Inflammatory macrophage treated with lipopolysaccharide for 1 hour (primary cell): Measurements from ENCODE around the gene INCA1.

ENCODE experiments used
- DNase-seq, 2 donors: peaks; one replicate each; pipeline ENCODE4 v3.0.0-alpha.2; 2020 to 2022

Gene INCA1

DNA sequence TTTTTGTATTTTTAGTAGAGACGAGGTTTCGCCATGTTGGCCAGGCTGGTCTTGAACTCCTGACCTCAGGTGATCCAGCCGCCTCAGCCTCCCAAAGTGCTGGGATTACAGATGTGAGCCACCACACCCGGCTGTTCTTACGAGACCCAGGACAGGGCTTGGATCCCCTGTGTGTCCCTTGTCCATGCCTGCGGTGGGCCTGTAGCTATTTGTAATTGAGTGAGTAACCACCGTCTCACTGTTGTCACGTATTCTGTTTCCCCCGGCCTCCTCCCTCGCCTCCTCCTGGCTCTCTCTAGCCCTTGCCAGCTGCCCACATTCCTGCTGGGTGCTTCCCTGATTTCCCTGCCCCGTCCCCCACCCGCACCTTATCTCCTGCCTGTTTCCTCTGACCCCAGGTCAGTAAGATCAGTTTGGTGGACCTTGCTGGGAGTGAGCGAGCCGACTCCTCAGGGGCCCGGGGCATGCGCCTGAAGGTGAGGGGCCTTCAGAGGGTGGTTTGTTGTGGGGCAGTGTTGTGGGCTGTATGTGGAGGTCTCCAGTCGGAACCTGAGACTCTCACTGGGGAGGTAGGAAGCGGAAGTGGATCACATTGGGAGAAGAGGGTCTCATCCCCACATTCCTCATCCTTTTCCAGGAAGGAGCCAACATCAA is 6.0 kb upstream of the INCA1 start:
- DNase-seq, result no peak

DNA sequence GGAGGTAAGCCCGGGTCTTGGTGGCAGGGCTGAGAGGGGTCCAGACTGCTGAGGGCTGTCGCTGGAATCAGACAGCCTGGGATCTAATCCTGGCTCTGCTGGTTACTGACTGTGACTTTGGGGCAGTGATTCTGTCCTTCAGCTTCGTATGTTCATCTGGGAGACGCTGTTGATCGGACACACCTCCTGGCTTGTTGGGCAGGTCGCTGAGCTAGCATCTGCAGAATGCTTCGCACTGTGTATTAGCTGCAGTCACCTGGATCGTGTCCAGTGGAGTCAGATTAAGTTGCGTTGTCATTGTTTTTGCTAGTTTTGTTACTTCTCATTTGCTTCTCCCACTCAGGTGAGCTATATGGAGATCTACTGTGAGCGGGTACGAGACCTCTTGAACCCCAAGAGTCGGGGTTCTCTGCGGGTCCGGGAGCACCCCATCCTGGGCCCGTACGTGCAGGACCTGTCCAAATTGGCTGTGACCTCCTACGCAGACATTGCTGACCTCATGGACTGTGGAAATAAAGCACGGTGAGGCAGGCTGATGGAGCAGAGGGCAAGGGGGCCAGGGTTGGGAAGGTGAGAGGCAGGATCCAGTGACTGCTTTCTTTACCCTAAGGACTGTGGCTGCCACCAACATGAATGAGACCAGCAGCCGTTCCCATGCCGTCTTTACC is 4.9 kb upstream of the INCA1 start:
- no peak for DNase-seq

DNA sequence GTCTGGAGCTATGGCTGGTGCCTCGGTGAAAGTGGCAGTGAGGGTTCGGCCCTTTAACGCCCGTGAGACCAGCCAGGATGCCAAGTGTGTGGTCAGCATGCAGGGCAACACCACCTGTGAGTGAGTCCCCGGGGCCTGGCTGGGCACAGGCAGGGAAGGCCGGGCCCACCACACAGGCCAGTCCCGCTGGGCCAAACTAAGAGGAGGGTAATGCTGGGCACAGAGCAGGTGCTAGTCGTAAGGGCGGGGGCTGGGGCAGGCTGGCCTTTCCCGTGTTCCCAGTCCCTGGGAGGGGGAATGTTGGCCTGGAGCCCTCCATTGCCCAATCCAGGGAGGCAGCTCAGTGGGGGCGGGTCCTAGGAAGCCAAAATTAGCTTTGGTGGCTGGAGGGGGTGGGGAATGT is 2.9 kb upstream of the INCA1 start:
- DNase-seq, result no peak

DNA sequence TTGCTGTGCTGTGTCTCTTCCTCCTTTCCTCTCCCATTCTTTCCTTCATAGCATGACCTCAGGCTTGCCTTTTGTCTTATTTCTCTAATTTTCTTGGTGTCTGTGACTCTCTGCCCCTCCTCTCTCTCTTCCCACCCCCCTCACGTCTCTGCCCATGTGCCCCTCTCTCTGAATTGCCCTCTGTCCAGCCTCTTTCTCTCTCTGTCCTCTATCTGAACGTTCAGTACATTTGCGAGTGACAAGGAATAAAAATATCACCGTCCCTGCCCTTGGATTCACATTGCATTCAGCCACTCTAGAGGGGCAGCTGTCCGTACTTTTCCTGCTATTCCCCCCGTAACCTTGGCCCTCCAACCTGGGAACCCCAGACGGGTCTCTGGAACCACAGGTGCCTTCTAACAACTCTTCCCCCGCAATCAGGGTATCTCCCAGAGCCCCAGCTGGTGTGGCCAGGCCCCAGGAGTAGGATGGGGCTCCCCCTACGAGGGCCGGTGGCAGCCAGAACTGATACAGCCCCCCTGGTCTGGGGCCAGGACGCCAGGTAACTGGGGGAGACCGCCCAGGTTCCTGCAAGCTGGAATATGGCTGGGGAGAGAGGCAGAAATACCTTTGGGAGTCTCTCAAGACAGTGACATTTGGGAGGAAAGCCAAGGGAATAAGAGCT is 2.2 kb upstream of the INCA1 start:
- no peak for DNase-seq

DNA sequence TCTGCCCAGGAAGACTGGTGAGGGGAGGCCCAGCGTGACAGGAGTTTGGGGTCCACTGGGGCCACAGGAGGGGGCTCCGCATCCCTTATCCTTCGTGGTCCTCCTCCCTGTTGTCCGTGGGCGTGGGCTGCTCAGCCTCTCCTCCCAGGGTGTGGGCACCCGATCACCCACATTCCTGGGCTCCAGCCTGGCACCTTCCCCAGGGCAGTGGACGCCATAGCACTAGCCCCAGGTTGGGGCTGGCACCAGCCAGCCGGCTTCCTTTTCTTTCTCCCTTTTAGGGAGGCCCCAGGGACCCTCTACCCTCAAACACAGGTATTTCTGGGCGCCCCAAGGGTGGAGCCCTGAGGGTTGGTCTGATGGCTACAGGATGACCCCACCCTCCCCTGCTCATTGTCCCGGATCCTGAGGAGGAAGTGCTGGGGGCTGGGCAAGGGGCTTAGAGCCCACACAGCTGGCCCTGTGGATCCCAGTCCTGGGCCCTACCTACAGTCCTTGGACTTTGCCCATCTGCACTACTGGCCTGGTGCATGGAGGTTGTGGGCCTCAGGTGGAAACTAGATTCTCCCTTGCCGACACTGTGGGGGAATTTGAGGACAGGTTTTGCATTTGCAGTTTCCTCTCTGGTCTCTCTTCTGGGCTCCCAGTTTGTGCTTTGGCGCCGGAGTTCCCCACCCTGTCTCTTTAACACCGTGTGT is 1.6 kb upstream of the INCA1 start:
- DNase-seq, result no peak

DNA sequence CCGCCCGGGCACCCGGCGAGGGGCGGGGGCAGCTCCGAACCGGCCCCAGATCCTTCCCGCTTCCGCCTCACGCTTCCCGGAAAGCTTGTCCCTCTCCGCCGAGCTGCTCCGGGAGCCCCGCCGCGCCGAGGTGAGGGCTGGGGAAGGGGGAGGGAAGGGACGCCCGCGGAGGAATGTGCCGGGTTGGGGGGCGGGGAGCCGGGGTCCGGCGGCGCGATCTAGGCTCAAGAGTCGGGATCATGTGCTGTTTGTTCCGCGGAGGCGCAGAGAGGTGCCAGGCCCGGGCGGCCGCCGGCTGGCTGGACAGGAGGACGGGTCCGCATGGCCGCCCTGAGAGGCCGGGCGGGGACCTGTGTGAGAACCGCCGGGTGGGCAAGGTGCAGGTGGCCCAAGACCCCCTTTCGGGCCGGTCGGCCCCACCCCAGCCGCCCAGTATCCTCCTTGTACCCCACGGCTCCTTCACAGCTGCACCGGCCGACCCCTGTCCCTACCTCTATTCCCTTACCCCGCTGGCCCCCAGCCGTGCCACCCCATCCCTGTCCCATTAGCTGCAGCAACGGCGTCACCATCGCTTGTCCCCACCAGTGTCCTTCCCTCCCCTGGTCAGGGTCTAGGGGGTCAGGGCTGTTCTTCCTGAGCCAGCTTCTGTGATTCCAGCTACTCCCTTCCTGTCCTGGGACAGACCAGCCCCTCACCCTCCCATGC is 857 bp upstream of the INCA1 start:
- no peak for DNase-seq

DNA sequence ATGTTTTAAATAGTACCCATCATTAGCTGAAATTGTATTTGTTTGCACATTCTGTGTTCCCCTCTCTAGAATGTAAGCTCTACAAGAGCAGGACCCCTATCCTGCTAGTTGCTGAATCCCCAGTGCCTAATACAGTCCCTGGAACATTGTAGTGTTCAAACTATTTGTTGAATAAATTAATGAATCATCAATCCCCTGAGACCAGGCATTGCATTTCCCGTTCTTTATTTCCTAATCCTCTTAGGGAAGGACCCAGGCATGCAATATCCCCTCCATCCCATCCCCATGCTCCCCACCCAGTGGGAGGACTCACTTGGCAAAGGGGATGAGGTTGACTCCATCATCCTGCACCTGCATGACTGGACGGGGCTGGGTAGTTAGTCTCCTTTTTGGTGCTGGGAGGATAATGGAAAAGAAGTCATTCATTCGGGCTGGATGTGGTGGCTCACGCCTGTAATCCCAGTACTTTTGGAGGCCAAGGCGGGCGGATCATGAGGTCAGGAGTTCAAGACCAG is 3.2 kb downstream of the INCA1 start:
- no peak for DNase-seq

DNA sequence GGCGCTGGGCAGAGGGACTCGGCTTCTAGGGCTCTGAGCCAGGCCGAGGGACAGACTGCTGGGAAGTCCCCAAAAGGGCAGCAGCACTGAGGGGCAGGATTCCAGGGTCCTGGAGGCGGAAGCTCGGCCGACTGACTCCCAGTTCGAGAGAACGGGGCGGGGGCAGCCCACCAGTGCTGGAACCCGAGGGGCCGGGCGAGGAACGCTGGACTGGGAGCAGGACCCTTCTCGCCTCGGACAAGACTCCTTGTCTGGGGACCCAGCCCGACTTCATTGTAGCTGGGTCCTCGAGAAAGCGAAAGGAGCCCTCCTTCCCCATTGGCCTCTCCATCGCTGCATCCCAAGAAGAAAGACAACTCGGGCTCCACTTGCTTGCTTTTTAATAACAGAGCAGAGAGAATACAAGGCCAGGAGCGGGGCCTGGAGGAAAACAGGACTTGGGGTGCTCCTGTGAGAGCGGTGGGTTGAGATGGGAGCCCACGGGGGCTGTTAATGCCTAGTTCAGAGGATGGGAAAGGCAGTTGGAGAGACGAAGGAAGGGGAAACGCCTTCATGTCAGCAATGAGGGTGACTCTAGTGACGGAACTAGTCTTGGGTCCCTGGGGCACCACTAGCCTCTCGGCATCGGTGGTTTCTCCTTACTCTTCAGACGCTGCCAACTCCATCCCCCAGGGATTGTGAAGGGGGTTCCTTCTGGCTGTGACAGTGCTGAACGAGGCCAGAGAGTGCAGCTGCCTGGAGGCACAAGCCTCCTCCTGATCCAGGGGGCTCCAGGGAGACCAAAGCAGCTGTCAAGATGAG is 9.4 kb downstream of the INCA1 start:
- DNase-seq, result no peak

DNA sequence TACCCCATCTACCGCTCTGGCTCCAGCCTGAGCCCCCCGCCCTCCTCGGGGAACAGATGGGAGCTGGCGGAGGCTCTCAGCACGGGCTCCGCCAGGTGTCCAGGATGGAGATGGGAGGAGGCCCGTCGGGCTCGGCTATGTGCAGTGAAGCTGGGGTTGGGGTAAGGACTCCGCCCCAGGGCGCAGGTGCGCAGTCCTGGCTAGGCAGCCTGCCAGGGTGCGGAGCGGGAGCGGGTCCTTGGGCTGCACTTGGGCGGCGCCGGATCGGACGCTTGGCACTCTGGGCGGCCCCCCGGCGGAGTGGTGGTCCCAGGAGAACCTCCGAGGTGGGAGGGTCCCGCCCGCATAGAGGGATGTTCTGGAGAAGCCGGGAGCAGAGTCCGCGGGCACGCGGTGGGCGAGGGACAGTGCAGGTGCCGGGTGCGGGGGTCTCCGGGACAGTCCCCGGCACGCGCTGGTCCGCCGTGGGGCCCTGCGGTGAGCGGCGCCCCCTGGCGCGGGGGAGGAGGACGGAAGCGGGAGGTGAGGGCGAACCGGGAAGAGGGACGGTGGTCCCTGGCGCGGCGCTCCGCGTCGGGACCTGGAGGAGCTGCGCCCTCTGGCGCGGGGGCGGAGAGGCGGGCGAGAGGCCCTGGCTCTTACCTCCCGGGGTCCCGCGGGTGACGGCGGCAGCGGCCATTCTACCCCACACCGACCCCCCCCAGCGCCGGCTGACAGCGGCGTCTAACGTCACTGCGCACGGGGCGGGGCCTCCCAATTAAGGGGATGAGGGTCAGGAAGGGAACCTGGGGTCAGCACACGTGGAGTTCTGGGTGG is 10.2 kb downstream of the INCA1 start, which contains the start of gene CAMTA2:
Gene CAMTA2 (minus strand): TSS at position 725 of the 816 bp plus-strand sequence. CDS start 1,453 bp downstream, outside the sequence.
- DNase-seq, result peak; percentile 83 to 84

DNA sequence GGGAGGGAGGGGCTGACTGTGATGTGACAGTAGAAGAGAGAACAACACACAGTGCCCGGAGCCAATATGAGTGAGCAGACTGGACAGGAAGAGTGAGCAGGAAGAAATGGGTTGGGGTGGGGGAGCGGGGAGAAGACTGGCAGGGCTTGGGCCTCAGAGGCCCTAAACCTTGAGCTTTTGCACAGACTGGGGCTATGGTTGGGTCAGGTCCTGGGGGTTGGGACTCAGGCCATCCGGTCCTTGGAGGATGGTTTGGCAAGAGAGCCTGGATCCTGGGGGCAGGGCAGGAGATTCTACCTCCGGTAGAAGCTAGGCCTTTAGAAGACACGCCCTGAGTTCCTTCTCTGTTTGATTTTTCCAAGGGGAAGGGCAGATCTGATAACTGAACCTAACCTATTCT is 10.9 kb downstream of the INCA1 start:
- DNase-seq, result no peak

DNA sequence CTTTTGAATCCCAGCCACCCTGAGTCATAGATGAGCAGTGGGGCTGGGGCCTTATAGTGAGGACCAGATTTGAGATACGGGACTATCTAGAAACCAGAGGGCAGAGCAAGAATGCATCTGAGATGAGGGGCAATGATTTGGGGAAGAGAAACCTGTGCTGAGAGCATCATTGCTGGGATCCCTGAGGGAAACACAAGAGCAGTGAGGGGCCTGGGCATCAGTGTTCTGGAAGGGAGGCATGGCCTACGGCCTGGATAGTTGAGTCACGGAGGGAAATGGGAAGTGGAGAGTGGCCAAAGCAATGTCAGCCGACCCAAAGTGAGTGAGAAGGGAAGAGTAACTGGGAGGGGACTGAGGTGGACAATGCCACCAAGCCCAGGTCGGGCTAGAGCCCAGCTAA is 15.0 kb downstream of the INCA1 start:
- DNase-seq, result no peak

DNA sequence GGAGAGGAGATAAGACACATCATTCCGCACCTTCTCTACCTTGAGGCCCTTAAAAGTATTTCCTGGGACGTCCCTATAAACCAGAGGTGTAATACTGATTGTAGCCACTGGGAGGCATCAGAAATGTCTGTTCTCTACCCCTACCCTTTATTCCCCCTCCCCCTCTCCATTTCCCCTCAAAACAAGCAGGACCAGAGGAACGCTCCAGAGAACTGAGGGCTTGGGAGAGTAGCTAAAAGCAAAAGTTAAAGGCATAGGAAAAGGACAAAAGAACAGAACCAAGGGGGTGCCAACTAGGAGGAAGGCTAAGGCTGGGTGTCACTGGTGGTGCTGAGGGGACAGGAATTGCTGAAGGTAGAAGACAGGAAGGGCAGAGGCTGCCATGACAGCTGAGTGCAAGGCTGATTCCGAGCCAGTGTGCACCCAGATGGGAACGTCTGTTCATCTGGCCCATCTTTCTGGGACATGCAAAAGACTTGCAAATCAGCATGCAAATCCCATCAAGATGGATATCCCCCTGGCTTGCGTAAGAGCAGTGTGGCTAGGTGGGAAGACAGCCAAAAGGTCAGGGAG is 16.6 kb downstream of the INCA1 start:
- peak; percentile 38 to 70 for DNase-seq

DNA sequence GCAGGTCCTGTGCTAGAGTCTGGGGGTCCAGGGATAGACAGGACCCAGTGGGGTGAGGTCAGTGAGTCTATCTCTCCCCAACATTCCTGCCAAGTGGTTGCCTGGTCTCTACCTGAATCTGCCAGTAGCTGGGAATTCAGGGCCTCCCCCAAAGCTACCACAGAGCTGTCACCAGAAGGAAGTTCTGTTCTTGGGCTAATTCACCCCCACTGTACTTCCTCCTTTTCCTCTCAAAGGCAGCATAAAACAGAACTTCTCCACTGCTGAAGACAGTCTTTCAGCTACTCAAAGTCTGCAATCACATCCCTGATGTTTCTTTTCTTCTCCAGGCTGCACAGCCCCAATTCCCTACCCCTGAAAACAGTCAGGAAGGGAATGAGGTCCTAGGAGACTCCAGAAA is 18.6 kb downstream of the INCA1 start:
- peak; percentile 69 to 75 for DNase-seq

DNA sequence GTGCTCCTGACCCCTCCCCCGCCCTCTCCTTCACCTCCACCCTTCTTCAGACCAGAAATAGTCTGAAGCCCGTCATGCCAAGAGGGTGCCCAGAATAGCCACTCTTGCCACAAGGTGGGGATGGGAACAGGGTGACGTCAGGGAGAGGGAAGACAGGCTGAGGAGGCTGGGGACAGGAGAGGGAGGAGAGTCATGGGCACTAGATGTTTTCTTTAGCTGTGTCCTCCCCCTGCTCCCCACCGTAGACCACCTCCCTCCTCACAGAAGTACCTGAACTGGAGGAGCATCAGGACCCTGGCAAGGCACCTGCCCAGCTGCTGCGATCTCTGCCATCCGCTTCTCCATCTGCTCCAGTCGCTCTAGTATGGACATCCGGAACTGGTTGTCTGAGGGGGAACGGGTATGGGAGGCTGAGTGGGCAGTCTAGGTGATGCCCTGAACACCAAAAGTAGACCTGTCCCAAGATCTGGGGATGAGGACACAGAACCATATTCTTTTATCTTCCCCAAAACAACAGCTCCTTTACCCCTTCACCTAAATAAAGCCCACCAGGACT is 23.1 kb downstream of the INCA1 start:
- DNase-seq, result no peak

DNA sequence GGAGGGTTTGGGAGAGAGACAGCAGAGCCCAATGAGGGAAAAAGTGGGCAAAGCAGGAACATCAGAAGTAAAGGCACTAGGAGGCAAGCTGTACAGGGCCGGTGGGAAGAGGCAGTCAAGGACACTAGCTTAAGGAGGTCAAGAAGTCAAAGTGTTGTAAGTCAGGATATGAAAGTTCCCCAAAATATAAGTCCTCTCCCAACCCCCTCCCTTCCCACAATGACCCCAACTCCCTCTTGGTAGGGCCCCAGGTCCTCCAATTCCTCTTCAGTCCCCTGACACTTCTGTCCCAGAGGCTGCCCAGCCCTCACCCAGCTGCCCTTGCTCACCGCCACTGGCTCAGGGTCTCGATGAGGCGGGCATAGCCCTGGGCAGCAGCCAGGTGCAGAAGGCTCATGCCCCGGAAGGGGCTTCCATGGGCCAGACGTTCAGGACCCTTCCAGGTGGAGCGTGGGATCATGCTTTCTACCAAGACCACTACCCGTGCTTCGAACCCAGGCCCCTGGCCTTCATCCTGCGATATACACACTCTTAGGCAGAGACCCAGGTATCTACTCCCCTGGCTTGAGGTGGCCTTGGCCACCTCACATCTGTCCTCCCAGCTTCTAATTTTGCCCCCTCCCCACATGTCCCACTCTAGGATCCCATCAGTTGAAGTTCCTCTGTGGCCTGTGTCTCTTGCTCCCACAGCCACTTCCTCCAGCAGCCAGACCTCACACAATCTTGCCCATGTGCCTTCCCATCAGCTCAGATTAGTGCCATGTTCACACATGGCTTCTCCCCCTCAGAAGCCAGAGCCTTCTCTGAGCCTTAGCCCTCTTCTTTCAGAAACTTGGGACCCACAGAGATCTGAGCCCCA is 23.8 kb downstream of the INCA1 start:
- DNase-seq, result peak in 1 of 2 donors; percentile 17

DNA sequence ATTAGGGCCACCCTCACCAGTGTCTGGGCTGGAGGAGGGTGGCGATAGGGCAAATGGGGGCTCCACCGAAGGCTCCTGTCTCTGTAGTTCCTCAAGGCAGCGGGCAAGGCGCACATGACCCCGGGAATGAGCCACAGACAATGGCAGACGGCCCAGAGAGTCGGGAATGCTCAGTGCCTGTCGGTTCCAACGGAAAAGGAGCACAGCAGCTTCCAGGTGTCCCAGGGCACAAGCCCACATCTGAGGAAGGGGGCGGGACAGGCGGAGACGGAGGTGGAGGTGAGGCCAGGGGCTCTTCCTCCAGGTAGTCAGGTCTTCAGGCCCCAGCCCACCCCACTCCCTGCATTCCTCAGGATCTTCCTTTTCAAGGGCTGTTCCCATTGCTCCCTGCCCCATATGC is 24.6 kb downstream of the INCA1 start:
- DNase-seq, result no peak

DNA sequence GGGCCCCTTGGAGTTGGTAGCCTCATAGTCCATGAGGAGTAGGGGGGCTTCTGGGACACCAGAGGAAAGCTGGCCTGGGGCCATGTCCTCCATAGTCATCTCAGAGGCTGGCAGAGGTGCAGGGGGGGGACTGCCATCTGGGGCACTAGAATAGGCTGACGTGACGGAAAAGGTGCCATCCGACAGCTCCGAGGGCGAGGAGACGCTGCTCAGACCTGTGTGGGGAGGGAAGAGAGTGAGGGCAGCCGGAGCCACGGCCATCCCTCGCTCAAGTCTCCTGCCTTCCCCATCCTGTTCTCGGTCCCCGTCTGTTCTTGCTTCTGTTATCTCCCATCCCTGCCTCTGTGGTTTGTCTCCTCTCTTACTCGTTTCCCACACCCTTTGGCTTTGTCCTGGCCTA is 25.0 kb downstream of the INCA1 start:
- DNase-seq, result no peak

DNA sequence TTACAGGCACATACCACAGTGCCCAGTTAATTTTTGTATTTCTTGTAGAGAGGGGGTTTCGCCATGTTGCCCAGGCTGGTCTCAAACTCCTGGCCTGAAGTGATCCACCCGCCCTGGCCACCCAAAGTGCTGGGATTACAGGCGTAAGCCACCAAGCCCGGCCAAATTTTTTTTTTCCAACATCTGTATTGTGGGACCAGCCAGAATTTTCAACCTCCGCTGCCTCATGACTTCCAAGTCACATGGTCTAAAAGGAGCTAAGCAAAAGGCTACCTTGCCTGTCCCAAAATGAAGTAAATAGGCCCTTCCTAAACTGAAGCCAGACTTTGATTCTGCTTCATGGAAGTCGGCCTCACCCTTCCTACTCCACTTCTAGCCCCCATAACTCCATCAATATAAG is 25.5 kb downstream of the INCA1 start:
- DNase-seq, result no peak

DNA sequence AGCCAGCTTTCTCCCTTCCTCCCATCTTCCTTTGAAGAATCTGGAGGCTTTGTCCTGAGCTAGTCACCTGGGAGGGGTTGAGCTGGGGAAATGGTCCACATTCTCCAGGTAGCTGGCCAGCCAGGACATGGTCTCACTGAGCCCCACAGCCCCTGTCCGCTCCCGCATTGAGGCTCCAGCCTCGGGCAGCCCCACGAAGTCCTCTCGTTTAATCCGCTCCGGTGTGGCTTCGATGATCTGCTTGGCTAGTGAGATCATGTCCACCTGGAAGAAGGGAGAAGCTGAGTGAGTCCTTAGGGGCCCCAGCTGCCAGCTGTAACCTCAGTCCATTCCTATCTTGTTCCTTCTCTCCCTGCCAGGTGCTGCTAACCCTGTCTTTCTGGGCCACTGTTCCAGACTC is 27.0 kb downstream of the INCA1 start:
- DNase-seq, result no peak
